ENCODE measurements around the gene KIAA0825. TPM values are rescaled to one million over a fixed set of nuclear protein-coding genes. Genes with fewer than 3 reads are reported as not detected.

The KIAA0825 gene
- total RNA-seq, 1 experiment from 2014 or later = 1.9 TPM

- DNase-seq = no peak
- ChIA-PET CTCF (no interaction called here), POLR2A (ENCODE audit: unreplicated experiment) (no interaction called here)
These were observed 420.4 kb downstream of the KIAA0825 start for GRCh38 chr5:94197970-94198369.

GRCh38 chr5:94196953-94197352 is 421.5 kb downstream of the KIAA0825 start:
- no peak overlapping the region for H2AFZ ChIP-seq
- ChIA-PET CTCF (no interaction called here), POLR2A (ENCODE audit: unreplicated experiment) (no interaction called here)
- no peak overlapping the region for H3K4me3 ChIP-seq
- H3F3A ChIP-seq (ENCODE audit: insufficient read depth, low read depth) = no peaks in the 10 kb centered on the region
- no peaks in the 10 kb centered on the region for H3K79me2 ChIP-seq (ENCODE audit: low read depth)
- no peaks in the 10 kb centered on the region for H3K9me2 ChIP-seq (ENCODE audit: insufficient read depth)
- H3K27ac ChIP-seq = no peak overlapping the region
- H4K20me1 ChIP-seq (ENCODE audit: insufficient read depth) = no peaks in the 10 kb centered on the region
- intact Hi-C loops (cut with micrococcal nuclease; ENCODE audit: unreplicated experiment) = no loop called here
- no peak overlapping the region for H3K4me2 ChIP-seq
- H3K4me1 ChIP-seq (replicated peaks; ENCODE audit: insufficient read depth) = no peaks in the 10 kb centered on the region
- BruUV-seq (replicated peaks) = no TSS peak
- DNase-seq = no peak
- no peaks in the 10 kb centered on the region for H3K9me3 ChIP-seq (ENCODE audit: insufficient read depth, low read depth)
- TF ChIP-seq EZH2 (IDR thresholded peaks at IDR 0.05; ENCODE audit: low read depth) = no peak
- no peak for TF ChIP-seq CTCF (conservative IDR thresholded peaks at IDR 0.05)
- H3K27me3 ChIP-seq (ENCODE audit: insufficient read depth, low read depth) = no peaks in the 10 kb centered on the region
- H3K36me3 ChIP-seq (ENCODE audit: low read depth) = no peaks in the 10 kb centered on the region

More at GRCh38 chr5:94197970-94198369, 420.4 kb downstream of the KIAA0825 start:
- Histone ChIP-seq H3K4me2 (no peak overlapping the region), H3K9me2 (ENCODE audit: insufficient read depth) (no peaks in the 10 kb centered on the region), H3F3A (ENCODE audit: insufficient read depth, low read depth) (no peaks in the 10 kb centered on the region), H2AFZ (no peak overlapping the region), H3K36me3 (ENCODE audit: low read depth) (no peaks in the 10 kb centered on the region), H3K79me2 (ENCODE audit: low read depth) (no peaks in the 10 kb centered on the region), H3K4me3 (no peak overlapping the region), H4K20me1 (ENCODE audit: insufficient read depth) (no peaks in the 10 kb centered on the region), H3K27me3 (ENCODE audit: insufficient read depth, low read depth) (no peaks in the 10 kb centered on the region), H3K27ac (no peak overlapping the region), H3K9me3 (ENCODE audit: insufficient read depth, low read depth) (no peaks in the 10 kb centered on the region), H3K4me1 (replicated peaks; ENCODE audit: insufficient read depth) (no peaks in the 10 kb centered on the region)
- intact Hi-C loops (cut with micrococcal nuclease; ENCODE audit: unreplicated experiment) = no loop called here
- TF ChIP-seq CTCF (conservative IDR thresholded peaks at IDR 0.05) = no peak
- TF ChIP-seq EZH2 (IDR thresholded peaks at IDR 0.05; ENCODE audit: low read depth) = no peak
- no TSS peak for BruUV-seq (replicated peaks)

- H3K4me2 ChIP-seq = no peak overlapping the region
- no peaks in the 10 kb centered on the region for H3K27me3 ChIP-seq (ENCODE audit: insufficient read depth, low read depth)
- no peaks in the 10 kb centered on the region for H4K20me1 ChIP-seq (ENCODE audit: insufficient read depth)
- no peak overlapping the region for H2AFZ ChIP-seq
- no peaks in the 10 kb centered on the region for H3K9me2 ChIP-seq (ENCODE audit: insufficient read depth)
- H3F3A ChIP-seq (ENCODE audit: insufficient read depth, low read depth) = no peaks in the 10 kb centered on the region
- CTCF ChIA-PET = interaction anchor here (0.6 kb wide), 1 partner anchor 389 kb away, joined by 4 read pairs; no protein-coding TSS in a partner anchor
- intact Hi-C loops (cut with micrococcal nuclease; ENCODE audit: unreplicated experiment) = no loop called here
- H3K9me3 ChIP-seq (ENCODE audit: insufficient read depth, low read depth) = no peaks in the 10 kb centered on the region
- H3K36me3 ChIP-seq (ENCODE audit: low read depth) = no peaks in the 10 kb centered on the region
- no peak overlapping the region for H3K4me3 ChIP-seq
- no peak overlapping the region for H3K27ac ChIP-seq
- no peaks in the 10 kb centered on the region for H3K79me2 ChIP-seq (ENCODE audit: low read depth)
- no TSS peak for BruUV-seq (replicated peaks)
- DNase-seq = no peak
- TF ChIP-seq CTCF (conservative IDR thresholded peaks at IDR 0.05) = no peak
- POLR2A ChIA-PET (ENCODE audit: unreplicated experiment) = no interaction called here
- no peaks in the 10 kb centered on the region for H3K4me1 ChIP-seq (replicated peaks; ENCODE audit: insufficient read depth)
These were observed 425.6 kb downstream of the KIAA0825 start for GRCh38 chr5:94192658-94193391.
